MM.1S (cell line): ENCODE data around the gene NAA35.

Experiments used
- DNase-seq: peaks from one replicate; pipeline ENCODE4 v3.0.0-alpha.2; 2015
- H2AFZ ChIP-seq: fragments of 300-600 bp; sonication (generic); 2 replicates; pipeline ENCODE4 v1.6.0; 2016; ENCODE audit warnings: antibody characterized with exemption, low read length
- H3F3A ChIP-seq: fragments of 300-600 bp; sonication (generic); 2 replicates; pipeline ENCODE4 v1.6.1; 2016; ENCODE audit warnings: mild to moderate bottlenecking, antibody characterized with exemption, low read length, moderate library complexity, mixed read lengths; ENCODE audit not compliant: insufficient read depth
- H3K27ac ChIP-seq: fragments of 300-600 bp; sonication (generic); 2 replicates; pipeline ENCODE4 v1.5.1; 2016; ENCODE audit warnings: mild to moderate bottlenecking, low read length
- H3K27me3 ChIP-seq: fragments of 300-600 bp; sonication (generic); replicated peaks from 2 replicates; pipeline ENCODE4 v1.6.0; 2016; ENCODE audit warnings: low read length; ENCODE audit not compliant: insufficient read depth
- H3K36me3 ChIP-seq: fragments of 300-600 bp; sonication (generic); replicated peaks from 2 replicates; pipeline ENCODE4 v1.6.1; 2016; ENCODE audit warnings: mild to moderate bottlenecking, low read length, mixed read lengths; ENCODE audit not compliant: insufficient read depth
- H3K4me1 ChIP-seq: fragments of 300-600 bp; sonication (generic); 2 replicates; pipeline ENCODE4 v1.6.1; 2016; ENCODE audit warnings: low read length, mixed read lengths
- H3K4me2 ChIP-seq: fragments of 300-600 bp; sonication (generic); 2 replicates; pipeline ENCODE4 v1.6.0; 2016; ENCODE audit warnings: low read depth, low read length
- H3K4me3 ChIP-seq: fragments of 300-600 bp; sonication (generic); 2 replicates; pipeline ENCODE4 v1.5.1; 2016; ENCODE audit warnings: low read length, mixed read lengths
- H3K79me2 ChIP-seq: fragments of 300-600 bp; sonication (generic); 2 replicates; pipeline ENCODE4 v1.6.1; 2016; ENCODE audit warnings: mixed run types, low read length, mixed read lengths
- H3K9ac ChIP-seq: fragments of 300-600 bp; sonication (generic); 2 replicates; pipeline ENCODE4 v1.6.1; 2016; ENCODE audit warnings: low read length, mixed read lengths
- H3K9me2 ChIP-seq: fragments of 300-600 bp; sonication (generic); replicated peaks from 2 replicates; pipeline ENCODE4 v1.6.1; 2016; ENCODE audit warnings: mild to moderate bottlenecking, low read length, mixed read lengths; ENCODE audit not compliant: insufficient read depth
- H3K9me3 ChIP-seq: fragments of 300-600 bp; sonication (generic); replicated peaks from 2 replicates; pipeline ENCODE4 v1.6.1; 2016; ENCODE audit warnings: mild to moderate bottlenecking, low read length, mixed read lengths; ENCODE audit not compliant: insufficient read depth
- H4K20me1 ChIP-seq: fragments of 300-600 bp; sonication (generic); 2 replicates; pipeline ENCODE4 v1.6.1; 2016; ENCODE audit warnings: mild to moderate bottlenecking, low read length, moderate library complexity, mixed read lengths; ENCODE audit not compliant: insufficient read depth
- EZH2 ChIP-seq: fragments of 300-600 bp; sonication (generic); optimal IDR thresholded peaks from 2 replicates; pipeline ENCODE3; 2017; ENCODE audit warnings: low read depth, mild to moderate bottlenecking, antibody characterized with exemption, low read length, mixed read lengths
- EZH2phosphoT487 ChIP-seq: fragments of 300-600 bp; sonication (generic); IDR thresholded peaks from 2 replicates; pipeline ENCODE4 v1.6.1; 2018; ENCODE audit warnings: antibody characterized with exemption, low read length
- TF ChIP-seq, protein P1 (sequence below): fragments of 300-600 bp; sonication (generic); IDR thresholded peaks from 2 replicates; pipeline ENCODE4 v1.5.1; 2016; ENCODE audit warnings: antibody characterized with exemption, low read length, mixed read lengths

The NAA35 gene

DNA sequence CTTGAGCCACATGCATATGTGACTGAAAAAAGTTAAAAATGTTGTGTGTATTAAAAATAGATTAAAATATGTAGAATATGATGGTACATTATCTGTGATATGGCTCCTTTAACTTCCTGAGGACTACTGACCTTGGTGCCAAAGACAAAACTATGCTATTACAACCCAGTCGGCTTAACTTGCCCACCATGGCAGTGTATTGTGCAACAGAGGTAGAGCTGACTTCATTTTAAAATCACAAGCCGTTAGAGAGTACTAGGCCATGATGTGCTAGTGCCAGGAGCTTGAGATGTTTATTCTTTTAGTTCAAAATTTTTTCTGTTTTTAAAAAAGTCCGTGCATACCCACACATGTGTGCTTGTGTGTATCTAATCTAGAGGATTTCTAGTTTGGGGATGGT, 46.3 kb downstream of the NAA35 start:
- H4K20me1 ChIP-seq, result no peaks in the 10 kb centered on the region
- no peaks in the 10 kb centered on the region for H3K9me3 ChIP-seq
- no peak overlapping the region for H3K9ac ChIP-seq
- no peaks in the 10 kb centered on the region for H3K27me3 ChIP-seq
- H3K9me2 ChIP-seq, result no peaks in the 10 kb centered on the region
- no peak overlapping the region for H3K4me2 ChIP-seq
- no peak overlapping the region for H3K27ac ChIP-seq
- no peaks in the 10 kb centered on the region for H3K79me2 ChIP-seq
- H3F3A ChIP-seq, result no peaks in the 10 kb centered on the region
- TF ChIP-seq EZH2 (no peak), EZH2phosphoT487 (no peak)
- TF ChIP-seq, protein P1, sequence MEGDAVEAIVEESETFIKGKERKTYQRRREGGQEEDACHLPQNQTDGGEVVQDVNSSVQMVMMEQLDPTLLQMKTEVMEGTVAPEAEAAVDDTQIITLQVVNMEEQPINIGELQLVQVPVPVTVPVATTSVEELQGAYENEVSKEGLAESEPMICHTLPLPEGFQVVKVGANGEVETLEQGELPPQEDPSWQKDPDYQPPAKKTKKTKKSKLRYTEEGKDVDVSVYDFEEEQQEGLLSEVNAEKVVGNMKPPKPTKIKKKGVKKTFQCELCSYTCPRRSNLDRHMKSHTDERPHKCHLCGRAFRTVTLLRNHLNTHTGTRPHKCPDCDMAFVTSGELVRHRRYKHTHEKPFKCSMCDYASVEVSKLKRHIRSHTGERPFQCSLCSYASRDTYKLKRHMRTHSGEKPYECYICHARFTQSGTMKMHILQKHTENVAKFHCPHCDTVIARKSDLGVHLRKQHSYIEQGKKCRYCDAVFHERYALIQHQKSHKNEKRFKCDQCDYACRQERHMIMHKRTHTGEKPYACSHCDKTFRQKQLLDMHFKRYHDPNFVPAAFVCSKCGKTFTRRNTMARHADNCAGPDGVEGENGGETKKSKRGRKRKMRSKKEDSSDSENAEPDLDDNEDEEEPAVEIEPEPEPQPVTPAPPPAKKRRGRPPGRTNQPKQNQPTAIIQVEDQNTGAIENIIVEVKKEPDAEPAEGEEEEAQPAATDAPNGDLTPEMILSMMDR, result no peak
- H3K4me3 ChIP-seq, result no peak overlapping the region
- H2AFZ ChIP-seq, result no peak overlapping the region
- no peaks in the 10 kb centered on the region for H3K4me1 ChIP-seq
- no peak for DNase-seq
- H3K36me3 ChIP-seq, result peaks cover 2% of the 10 kb centered on the region; the same call in 1 of the 2 replicates

GRCh38 chr9:85994191-85994590, 53.2 kb downstream of the NAA35 start:
- H3K79me2 ChIP-seq, result no peaks in the 10 kb centered on the region
- H3K27me3 ChIP-seq, result no peaks in the 10 kb centered on the region
- no peaks in the 10 kb centered on the region for H3K4me1 ChIP-seq
- no peaks in the 10 kb centered on the region; the same call in 1 of the 2 replicates for H3K36me3 ChIP-seq
- no peak overlapping the region for H3K4me2 ChIP-seq
- no peaks in the 10 kb centered on the region for H4K20me1 ChIP-seq
- no peak overlapping the region for H3K9ac ChIP-seq
- no peak overlapping the region for H2AFZ ChIP-seq
- TF ChIP-seq EZH2phosphoT487 (no peak), EZH2 (no peak)
- TF ChIP-seq, protein P1, result no peak
- H3K27ac ChIP-seq, result no peak overlapping the region
- no peaks in the 10 kb centered on the region for H3K9me3 ChIP-seq
- H3K9me2 ChIP-seq, result no peaks in the 10 kb centered on the region
- no peaks in the 10 kb centered on the region for H3F3A ChIP-seq
- H3K4me3 ChIP-seq, result no peak overlapping the region
- no peak for DNase-seq

GRCh38 chr9:85995097-85995496, 54.2 kb downstream of the NAA35 start:
- no peaks in the 10 kb centered on the region for H3K9me2 ChIP-seq
- H3K36me3 ChIP-seq, result no peaks in the 10 kb centered on the region; the same call in 1 of the 2 replicates
- no peak for DNase-seq
- TF ChIP-seq EZH2, result no peak
- TF ChIP-seq, protein P1, result no peak
- H3K4me1 ChIP-seq, result no peaks in the 10 kb centered on the region
- H3K27me3 ChIP-seq, result no peaks in the 10 kb centered on the region
- H3K9me3 ChIP-seq, result no peaks in the 10 kb centered on the region
- no peak overlapping the region for H3K4me3 ChIP-seq
- H3K27ac ChIP-seq, result no peak overlapping the region
- H3F3A ChIP-seq, result no peaks in the 10 kb centered on the region
- no peak overlapping the region for H3K4me2 ChIP-seq
- no peak overlapping the region for H3K9ac ChIP-seq
- H3K79me2 ChIP-seq, result no peaks in the 10 kb centered on the region
- no peak overlapping the region for H2AFZ ChIP-seq
- H4K20me1 ChIP-seq, result no peaks in the 10 kb centered on the region
